GM21786 (cell line): ENCODE data around the gene PHF19.

Source experiments
- ATAC-seq: cut with Tn5 transposase; IDR thresholded peaks from one replicate; pipeline ENCODE4 v1.9.1; 2021; ENCODE audit not compliant: unreplicated experiment

Gene PHF19

DNA sequence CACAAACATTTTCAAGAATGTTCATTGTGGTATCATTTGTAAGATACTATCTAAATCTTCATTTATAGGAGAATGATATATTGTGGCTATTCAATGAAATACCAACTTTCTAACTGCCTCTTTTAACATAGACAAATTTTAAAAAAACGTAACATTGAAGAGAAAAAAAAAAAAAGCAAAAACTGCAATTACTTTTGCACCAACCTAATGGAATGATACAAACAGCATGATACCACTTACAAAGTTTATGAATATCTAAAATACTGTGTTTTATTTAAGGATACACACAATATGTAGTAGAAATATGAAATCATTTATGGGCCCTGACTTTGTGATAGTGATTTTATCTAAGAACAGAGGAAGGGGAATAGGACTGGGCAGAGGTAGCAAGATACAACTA, 58.4 kb downstream of the PHF19 start:
- no peak for ATAC-seq

DNA sequence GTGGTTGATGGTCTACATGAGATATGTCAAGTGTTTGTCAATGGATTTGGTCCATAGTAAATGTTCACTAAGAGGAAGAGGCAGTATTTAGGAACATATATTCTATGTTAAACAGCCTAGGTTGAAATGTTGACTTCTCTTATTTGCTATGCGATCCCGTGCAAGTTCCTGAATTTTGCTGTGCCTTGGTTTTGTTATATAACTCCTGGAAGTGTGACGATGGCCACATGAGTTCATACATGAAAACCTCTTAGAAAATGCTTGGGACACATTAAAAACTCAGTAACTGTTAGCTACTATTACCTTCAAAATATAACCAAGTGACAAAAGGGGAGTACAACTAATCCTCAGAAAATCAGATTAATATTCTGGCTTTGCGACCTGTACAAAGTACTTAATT, 61.9 kb downstream of the PHF19 start:
- no peak for ATAC-seq

DNA sequence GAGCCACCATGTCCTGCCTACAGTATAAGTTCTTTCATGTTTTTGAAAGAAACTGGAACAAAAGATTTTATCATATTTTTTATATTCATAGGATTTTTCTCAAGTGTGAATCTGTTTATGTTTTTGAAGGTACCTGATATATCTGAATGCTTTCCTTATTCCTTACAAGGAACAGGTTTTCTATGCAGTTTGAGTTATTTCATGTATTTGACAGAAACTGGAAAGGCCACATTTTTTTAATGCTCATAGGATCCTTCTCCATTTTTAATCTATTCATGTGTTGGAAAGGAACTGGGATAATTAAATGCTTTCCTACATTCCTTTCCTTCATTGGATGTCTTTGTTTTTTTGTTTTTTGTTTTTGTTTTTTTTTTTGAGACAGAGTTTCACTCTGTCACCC, 68.1 kb downstream of the PHF19 start:
- ATAC-seq: no peak

DNA sequence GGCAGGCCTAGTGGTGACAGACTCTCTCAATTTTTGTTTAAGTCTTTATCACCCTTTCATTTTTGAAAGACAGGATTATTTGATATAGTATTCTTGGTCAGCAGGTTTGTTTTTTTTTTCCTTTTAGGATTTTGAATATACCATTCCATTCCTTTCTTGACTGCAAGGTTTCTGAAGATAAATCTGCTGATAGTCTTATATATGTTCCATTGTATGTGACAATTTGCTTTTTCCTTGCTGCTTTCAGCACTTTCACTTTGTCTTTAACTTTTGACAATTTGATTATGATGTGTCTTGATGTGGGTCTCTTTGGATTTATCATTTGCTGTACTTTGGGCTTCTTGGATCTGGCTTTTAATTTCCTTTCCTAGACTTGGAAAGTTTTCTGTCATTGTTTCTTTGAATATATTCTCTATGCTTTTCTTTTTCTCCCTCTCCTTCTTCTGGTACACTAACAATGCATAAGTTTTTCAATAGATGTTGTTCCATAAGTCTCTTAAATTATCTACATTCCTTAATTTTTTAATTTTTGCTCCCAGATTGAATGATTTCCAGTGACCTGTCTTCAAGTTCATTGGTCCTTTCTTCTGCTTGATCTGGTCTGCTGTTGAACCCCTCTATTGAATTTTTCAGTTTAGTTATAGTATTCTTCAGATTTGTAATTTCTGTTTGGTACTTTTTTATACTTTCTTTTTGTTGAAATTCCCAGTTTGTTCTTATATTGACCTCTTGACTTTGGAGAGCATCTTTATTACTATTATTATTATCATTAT, 69.2 kb downstream of the PHF19 start:
- no peak for ATAC-seq
